ENCODE results near the gene PNKD.

GRCh38 chr2:218234521-218234920 is 35.8 kb upstream of the PNKD start:
- TF ChIP-seq CTCF (IDR thresholded peaks at IDR 0.05; ENCODE audit: low read depth, low read length) (no peak), EZH2phosphoT487 (IDR thresholded peaks at IDR 0.05; ENCODE audit: low read depth) (no peak)
